ENCODE results near the gene PCDHB16. TPM values are rescaled to one million over a fixed set of nuclear protein-coding genes. Genes with fewer than 3 reads are reported as not detected.
"Not testable (repeated sequence)": the region's sequence is repeated elsewhere in the genome, so short reads cannot be mapped to it uniquely, and the experiment has no call there.

The PCDHB16 gene
- total RNA-seq, 2 donors from 2014 or later = 9.7 to 14.8 TPM

DNA sequence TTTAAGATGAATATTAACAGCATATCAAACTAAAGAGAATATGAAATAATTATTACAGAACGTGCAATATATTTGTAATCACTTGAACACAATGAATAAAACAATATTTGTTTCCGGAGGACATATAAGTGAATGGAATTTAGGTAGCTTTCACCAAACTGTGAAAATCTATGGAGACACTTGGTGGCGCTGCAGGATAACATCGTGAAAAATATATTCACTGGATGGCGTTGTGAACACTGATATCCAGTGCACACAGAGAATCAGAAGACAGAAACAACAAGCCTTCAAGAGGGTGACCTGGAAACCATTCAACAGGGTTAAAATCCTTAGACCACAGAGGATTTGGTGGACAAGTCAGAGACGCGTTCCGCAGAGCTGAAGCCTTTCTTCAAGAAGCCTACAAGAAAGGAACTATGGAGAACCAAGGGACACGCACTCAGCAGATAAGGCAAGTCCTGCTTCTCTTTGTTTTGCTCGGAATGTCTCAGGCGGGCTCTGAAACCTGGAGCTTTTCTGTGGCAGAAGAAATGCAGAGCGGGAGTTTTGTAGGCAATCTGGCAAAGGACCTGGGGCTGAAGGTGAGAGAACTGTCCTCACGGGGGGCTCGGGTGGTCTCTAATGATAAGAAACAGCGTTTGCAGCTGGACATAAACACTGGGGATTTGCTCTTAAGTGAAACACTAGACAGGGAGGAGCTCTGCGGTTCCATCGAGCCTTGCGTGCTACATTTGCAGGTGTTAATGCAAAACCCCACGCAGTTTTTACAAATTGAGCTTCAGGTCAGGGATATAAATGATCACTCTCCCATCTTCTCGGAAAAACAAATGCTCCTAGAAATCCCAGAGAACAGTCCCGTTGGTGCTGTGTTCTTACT, 17.4 kb downstream of the PCDHB16 start, which contains the start of gene PCDHB11:
Gene PCDHB11, plus strand, starts transcription at position 269 of the 877 bp plus-strand sequence. Its CDS starts 148 bp downstream, at position 417.
- Histone ChIP-seq H3K9me3 (ENCODE audit: control insufficient read depth, low read length) (peaks cover 9% of the 10 kb centered on the region), H3K9ac (ENCODE audit: extremely low read depth, low read length, poor library complexity, severe bottlenecking) (no peak within 1 kb of the TSS), H3K36me3 (ENCODE audit: control insufficient read depth, insufficient read depth, low read length) (no peaks in the 10 kb centered on the region), H3K27ac (ENCODE audit: low read depth, low read length) (no peak within 1 kb of the TSS), H3K4me1 (ENCODE audit: control insufficient read depth, insufficient read depth, low read length) (no peaks in the 10 kb centered on the region), H3K4me3 (ENCODE audit: low read length) (no peak within 1 kb of the TSS), H3K27me3 (ENCODE audit: control insufficient read depth, insufficient read depth, low read length, poor library complexity, severe bottlenecking) (no peaks in the 10 kb centered on the region)
- H3K9me3 Mint-ChIP-seq = peaks cover 26% of the 10 kb centered on the region
- H3K36me3 Mint-ChIP-seq (ENCODE audit: low read depth) = peaks cover 10% of the 10 kb centered on the region
- no peaks in the 10 kb centered on the region for H3K4me1 Mint-ChIP-seq
- 77 to 83% methylated on average over 17 to 20 of the region's 21 CpGs for WGBS, 2 experiments (ENCODE audit: insufficient coverage in 1 of 2, insufficient read length in 1 of 2)
- DNase-seq = peak; percentile 68
- H3K27ac Mint-ChIP-seq = peak within 1 kb of the TSS; percentile 69
- TF ChIP-seq, protein P1, sequence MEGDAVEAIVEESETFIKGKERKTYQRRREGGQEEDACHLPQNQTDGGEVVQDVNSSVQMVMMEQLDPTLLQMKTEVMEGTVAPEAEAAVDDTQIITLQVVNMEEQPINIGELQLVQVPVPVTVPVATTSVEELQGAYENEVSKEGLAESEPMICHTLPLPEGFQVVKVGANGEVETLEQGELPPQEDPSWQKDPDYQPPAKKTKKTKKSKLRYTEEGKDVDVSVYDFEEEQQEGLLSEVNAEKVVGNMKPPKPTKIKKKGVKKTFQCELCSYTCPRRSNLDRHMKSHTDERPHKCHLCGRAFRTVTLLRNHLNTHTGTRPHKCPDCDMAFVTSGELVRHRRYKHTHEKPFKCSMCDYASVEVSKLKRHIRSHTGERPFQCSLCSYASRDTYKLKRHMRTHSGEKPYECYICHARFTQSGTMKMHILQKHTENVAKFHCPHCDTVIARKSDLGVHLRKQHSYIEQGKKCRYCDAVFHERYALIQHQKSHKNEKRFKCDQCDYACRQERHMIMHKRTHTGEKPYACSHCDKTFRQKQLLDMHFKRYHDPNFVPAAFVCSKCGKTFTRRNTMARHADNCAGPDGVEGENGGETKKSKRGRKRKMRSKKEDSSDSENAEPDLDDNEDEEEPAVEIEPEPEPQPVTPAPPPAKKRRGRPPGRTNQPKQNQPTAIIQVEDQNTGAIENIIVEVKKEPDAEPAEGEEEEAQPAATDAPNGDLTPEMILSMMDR (conservative IDR thresholded peaks at IDR 0.05) = peak; percentile 79
- H3K27me3 Mint-ChIP-seq (ENCODE audit: insufficient read depth) = peaks cover 6% of the 10 kb centered on the region
- H3K4me3 Mint-ChIP-seq = peak within 1 kb of the TSS; percentile 50

DNA sequence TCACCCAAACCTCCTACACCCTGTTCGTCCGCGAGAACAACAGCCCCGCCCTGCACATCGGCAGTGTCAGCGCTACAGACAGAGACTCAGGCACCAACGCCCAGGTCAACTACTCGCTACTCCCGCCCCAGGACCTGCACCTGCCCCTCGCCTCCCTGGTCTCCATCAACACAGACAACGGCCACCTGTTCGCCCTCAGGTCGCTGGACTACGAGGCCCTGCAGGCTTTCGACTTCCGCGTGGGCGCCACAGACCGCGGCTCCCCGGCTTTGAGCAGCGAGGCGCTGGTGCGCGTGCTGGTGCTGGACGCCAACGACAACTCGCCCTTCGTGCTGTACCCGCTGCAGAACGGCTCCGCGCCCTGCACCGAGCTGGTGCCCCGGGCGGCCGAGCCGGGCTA, 18.9 kb downstream of the PCDHB16 start:
- not testable (repeated sequence) for DNase-seq; H3K9ac ChIP-seq (ENCODE audit: extremely low read depth, low read length, poor library complexity, severe bottlenecking); H3K27ac Mint-ChIP-seq; H3K4me3 Mint-ChIP-seq; H3K27me3 ChIP-seq (ENCODE audit: control insufficient read depth, insufficient read depth, low read length, poor library complexity, severe bottlenecking); H3K9me3 ChIP-seq (ENCODE audit: control insufficient read depth, low read length); H3K36me3 ChIP-seq (ENCODE audit: control insufficient read depth, insufficient read depth, low read length); H3K4me3 ChIP-seq (ENCODE audit: low read length); H3K4me1 Mint-ChIP-seq; H3K27ac ChIP-seq (ENCODE audit: low read depth, low read length); H3K27me3 Mint-ChIP-seq (ENCODE audit: insufficient read depth); H3K4me1 ChIP-seq (ENCODE audit: control insufficient read depth, insufficient read depth, low read length)
- Mint-ChIP-seq H3K9me3 (peaks cover 21% of the 10 kb centered on the region), H3K36me3 (ENCODE audit: low read depth) (peaks cover 10% of the 10 kb centered on the region)
- 89 to 97% methylated on average over 5 to 18 of the region's 38 CpGs for WGBS, 2 experiments (ENCODE audit: insufficient coverage in 1 of 2, insufficient read length in 1 of 2)

DNA sequence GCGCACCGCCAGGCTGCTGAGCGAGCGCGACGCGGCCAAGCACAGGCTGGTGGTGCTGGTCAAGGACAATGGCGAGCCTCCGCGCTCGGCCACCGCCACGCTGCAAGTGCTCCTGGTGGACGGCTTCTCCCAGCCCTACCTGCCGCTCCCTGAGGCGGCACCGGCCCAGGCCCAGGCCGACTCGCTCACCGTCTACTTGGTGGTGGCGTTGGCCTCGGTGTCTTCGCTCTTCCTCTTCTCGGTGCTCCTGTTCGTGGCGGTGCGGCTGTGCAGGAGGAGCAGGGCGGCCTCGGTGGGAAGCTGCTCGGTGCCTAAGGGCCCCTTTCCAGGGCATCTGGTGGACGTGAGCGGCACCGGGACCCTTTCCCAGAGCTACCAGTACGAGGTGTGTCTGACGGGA, 19.5 kb downstream of the PCDHB16 start:
- Mint-ChIP-seq H3K9me3 (peaks cover 15% of the 10 kb centered on the region), H3K36me3 (ENCODE audit: low read depth) (peaks cover 10% of the 10 kb centered on the region)
- H3K4me1 ChIP-seq (ENCODE audit: control insufficient read depth, insufficient read depth, low read length); H3K4me1 Mint-ChIP-seq; H3K36me3 ChIP-seq (ENCODE audit: control insufficient read depth, insufficient read depth, low read length); H3K9me3 ChIP-seq (ENCODE audit: control insufficient read depth, low read length); H3K27me3 ChIP-seq (ENCODE audit: control insufficient read depth, insufficient read depth, low read length, poor library complexity, severe bottlenecking); H3K27ac Mint-ChIP-seq; H3K27ac ChIP-seq (ENCODE audit: low read depth, low read length); H3K9ac ChIP-seq (ENCODE audit: extremely low read depth, low read length, poor library complexity, severe bottlenecking); H3K4me3 Mint-ChIP-seq; H3K4me3 ChIP-seq (ENCODE audit: low read length); DNase-seq; H3K27me3 Mint-ChIP-seq (ENCODE audit: insufficient read depth): not testable (repeated sequence)
- WGBS, 2 experiments (ENCODE audit: insufficient coverage in 1 of 2, insufficient read length in 1 of 2) = 93 to 97% methylated on average over 6 to 29 of the region's 35 CpGs

DNA sequence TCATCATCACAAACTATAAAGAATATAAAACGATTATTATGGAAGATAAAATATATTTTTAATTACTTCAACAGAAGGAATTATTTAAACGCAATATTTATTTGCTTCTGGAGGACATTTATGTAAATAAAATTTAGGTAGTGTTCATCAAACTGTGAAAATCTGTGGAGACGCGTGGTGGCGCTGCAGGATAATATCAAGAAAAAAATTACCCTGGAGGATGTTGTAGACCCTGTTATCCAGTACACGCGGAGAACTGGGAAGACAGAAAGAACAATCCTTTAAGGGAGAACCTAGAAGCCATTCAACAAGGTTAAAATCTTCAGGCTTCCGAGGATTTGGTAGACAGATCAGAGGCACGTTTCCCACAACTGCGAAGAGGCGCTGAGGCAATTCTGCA, 26.3 kb downstream of the PCDHB16 start, which contains the start of gene PCDHB12:
Gene PCDHB12, plus strand, starts transcription at position 242 of the 400 bp plus-strand sequence. CDS start 189 bp downstream, outside the sequence.
- Histone ChIP-seq H3K27me3 (ENCODE audit: control insufficient read depth, insufficient read depth, low read length, poor library complexity, severe bottlenecking) (no peaks in the 10 kb centered on the region), H3K36me3 (ENCODE audit: control insufficient read depth, insufficient read depth, low read length) (no peaks in the 10 kb centered on the region), H3K4me3 (ENCODE audit: low read length) (no peak within 1 kb of the TSS), H3K9ac (ENCODE audit: extremely low read depth, low read length, poor library complexity, severe bottlenecking) (no peak within 1 kb of the TSS), H3K27ac (ENCODE audit: low read depth, low read length) (no peak within 1 kb of the TSS), H3K9me3 (ENCODE audit: control insufficient read depth, low read length) (no peaks in the 10 kb centered on the region), H3K4me1 (ENCODE audit: control insufficient read depth, insufficient read depth, low read length) (no peaks in the 10 kb centered on the region)
- H3K4me3 Mint-ChIP-seq = peak within 1 kb of the TSS; percentile 58
- H3K27ac Mint-ChIP-seq = peak within 1 kb of the TSS; percentile 78
- peaks cover 7% of the 10 kb centered on the region for H3K27me3 Mint-ChIP-seq (ENCODE audit: insufficient read depth)
- peaks cover 11% of the 10 kb centered on the region for H3K36me3 Mint-ChIP-seq (ENCODE audit: low read depth)
- 81 to 87% methylated on average over 10 of the region's 11 CpGs for WGBS, 2 experiments (ENCODE audit: insufficient coverage in 1 of 2, insufficient read length in 1 of 2)
- TF ChIP-seq, protein P1 (conservative IDR thresholded peaks at IDR 0.05) = peak; percentile 77
- H3K4me1 Mint-ChIP-seq = peaks cover 7% of the 10 kb centered on the region
- peak; percentile 70 for DNase-seq
- peaks cover 24% of the 10 kb centered on the region for H3K9me3 Mint-ChIP-seq

DNA sequence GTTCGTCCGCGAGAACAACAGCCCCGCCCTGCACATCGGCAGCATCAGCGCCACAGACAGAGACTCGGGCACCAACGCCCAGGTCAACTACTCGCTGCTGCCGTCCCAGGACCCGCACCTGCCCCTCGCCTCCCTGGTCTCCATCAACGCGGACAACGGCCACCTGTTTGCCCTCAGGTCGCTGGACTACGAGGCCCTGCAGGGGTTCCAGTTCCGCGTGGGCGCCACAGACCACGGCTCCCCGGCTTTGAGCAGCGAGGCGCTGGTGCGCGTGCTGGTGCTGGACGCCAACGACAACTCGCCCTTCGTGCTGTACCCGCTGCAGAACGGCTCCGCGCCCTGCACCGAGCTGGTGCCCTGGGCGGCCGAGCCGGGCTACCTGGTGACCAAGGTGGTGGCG, 28.1 kb downstream of the PCDHB16 start:
- not testable (repeated sequence) for H3K4me1 ChIP-seq (ENCODE audit: control insufficient read depth, insufficient read depth, low read length); H3K27me3 Mint-ChIP-seq (ENCODE audit: insufficient read depth); H3K27me3 ChIP-seq (ENCODE audit: control insufficient read depth, insufficient read depth, low read length, poor library complexity, severe bottlenecking); H3K27ac Mint-ChIP-seq; H3K4me3 ChIP-seq (ENCODE audit: low read length); H3K9ac ChIP-seq (ENCODE audit: extremely low read depth, low read length, poor library complexity, severe bottlenecking); H3K27ac ChIP-seq (ENCODE audit: low read depth, low read length); H3K4me1 Mint-ChIP-seq; DNase-seq; H3K9me3 ChIP-seq (ENCODE audit: control insufficient read depth, low read length); H3K4me3 Mint-ChIP-seq; H3K36me3 ChIP-seq (ENCODE audit: control insufficient read depth, insufficient read depth, low read length)
- Mint-ChIP-seq H3K9me3 (peaks cover 39% of the 10 kb centered on the region), H3K36me3 (ENCODE audit: low read depth) (peaks cover 18% of the 10 kb centered on the region)
- WGBS, 2 experiments (ENCODE audit: insufficient coverage in 1 of 2, insufficient read length in 1 of 2) = 95 to 100% methylated on average over 11 to 29 of the region's 39 CpGs
